CD14-positive monocyte (primary cell): Measurements from ENCODE around the gene CTSS. TPM values are rescaled to one million over a fixed set of nuclear protein-coding genes. Genes with fewer than 3 reads are reported as not detected.

ENCODE experiments used
- DNase-seq, 3 donors: peaks; one replicate each; pipeline ENCODE4 v3.0.0-alpha.2; 2011 to 2022
- H2AFZ ChIP-seq: 2 replicates; pipeline ENCODE4 v1.6.0; 2012; ENCODE audit warnings: mild to moderate bottlenecking, low read depth, low read length, inconsistent platforms; ENCODE audit not compliant: insufficient read depth, poor library complexity, severe bottlenecking
- H3K27ac ChIP-seq, 2 donors: 1 replicate in 1 of 2; 2 replicates in 1 of 2; pipeline ENCODE4 v1.5.1; 2012 to 2013; ENCODE audit warnings: low read length in 2 of 2, control low read depth in 1 of 2, inconsistent platforms in 1 of 2, low read depth in 1 of 2, mild to moderate bottlenecking in 1 of 2
- H3K27me3 ChIP-seq, 2 donors: one replicate each; pipeline versions ENCODE4 v1.6.0 to v1.6.1; 2011 to 2013; ENCODE audit warnings: low read length in 2 of 2; ENCODE audit not compliant: control insufficient read depth in 2 of 2, insufficient read depth in 2 of 2
- H3K36me3 ChIP-seq, 2 donors: replicated peaks in 1 of 2; 1 replicate in 1 of 2; 2 replicates in 1 of 2; pipeline versions ENCODE4 v1.5.1 to v1.6.1; 2012 to 2013; ENCODE audit warnings: low read length in 2 of 2, control low read depth in 1 of 2, inconsistent platforms in 1 of 2, mild to moderate bottlenecking in 1 of 2; ENCODE audit not compliant: insufficient read depth in 2 of 2, control insufficient read depth in 1 of 2
- H3K4me1 ChIP-seq, 2 donors: 1 replicate in 1 of 2; 2 replicates in 1 of 2; pipeline versions ENCODE4 v1.5.1 to v1.6.1; 2012 to 2013; ENCODE audit warnings: low read length in 2 of 2, control low read depth in 1 of 2, inconsistent platforms in 1 of 2, mild to moderate bottlenecking in 1 of 2, moderate library complexity in 1 of 2; ENCODE audit not compliant: insufficient read depth in 2 of 2, control insufficient read depth in 1 of 2
- H3K4me2 ChIP-seq: replicated peaks from 2 replicates; pipeline ENCODE3; 2012; ENCODE audit warnings: low read length, moderate library complexity, mild to moderate bottlenecking; ENCODE audit not compliant: poor library complexity, severe bottlenecking; ENCODE audit errors: extremely low read depth
- H3K4me3 ChIP-seq, 3 experiments: fragments of 200-600 bp in 1 of 3; sonication (generic) in 1 of 3; replicated peaks in 1 of 3; 1 replicate in 2 of 3; 2 replicates in 1 of 3; pipeline ENCODE4 v1.5.1; 2011 to 2013; ENCODE audit warnings: low read length in 3 of 3, mild to moderate bottlenecking in 3 of 3, control low read depth in 2 of 3, low read depth in 2 of 3, inconsistent platforms in 1 of 3, moderate library complexity in 1 of 3
- H3K79me2 ChIP-seq: 2 replicates; pipeline ENCODE4 v1.6.0; 2012; ENCODE audit warnings: mild to moderate bottlenecking, control low read depth, inconsistent platforms, low read length, moderate library complexity; ENCODE audit not compliant: insufficient read depth
- H3K9ac ChIP-seq: 2 replicates; pipeline ENCODE4 v1.6.0; 2017; ENCODE audit warnings: low read length, mild to moderate bottlenecking; ENCODE audit not compliant: insufficient read depth, poor library complexity, severe bottlenecking
- H3K9me3 ChIP-seq, 2 donors: replicated peaks in 1 of 2; 1 replicate in 1 of 2; 2 replicates in 1 of 2; pipeline versions ENCODE4 v1.5.1 to v1.6.1; 2012 to 2013; ENCODE audit warnings: low read length in 2 of 2, control low read depth in 1 of 2; ENCODE audit not compliant: control insufficient read depth in 1 of 2, insufficient read depth in 1 of 2
- H4K20me1 ChIP-seq: 2 replicates; pipeline ENCODE4 v1.6.0; 2012; ENCODE audit warnings: mild to moderate bottlenecking, low read length, control low read depth, moderate library complexity; ENCODE audit not compliant: insufficient read depth
- H3K27ac Mint-ChIP-seq, 7 donors: one replicate each; pipeline ENCODE4 v1.8.0; 2020; ENCODE audit warnings: mild to moderate bottlenecking in 7 of 7, mixed read lengths in 7 of 7, moderate library complexity in 6 of 7, inconsistent platforms in 2 of 7
- H3K27me3 Mint-ChIP-seq, 3 donors: one replicate each; pipeline ENCODE4 v1.8.0; 2021 to 2022; ENCODE audit warnings: low read depth in 3 of 3, mild to moderate bottlenecking in 3 of 3, mixed read lengths in 3 of 3, moderate library complexity in 3 of 3, inconsistent platforms in 1 of 3
- H3K36me3 Mint-ChIP-seq, 2 donors: one replicate each; pipeline ENCODE4 v1.8.0; 2020; ENCODE audit warnings: mixed read lengths in 2 of 2, inconsistent platforms in 1 of 2, mild to moderate bottlenecking in 1 of 2
- H3K4me1 Mint-ChIP-seq: one replicate; pipeline ENCODE4 v1.8.0; 2020; ENCODE audit warnings: mild to moderate bottlenecking, mixed read lengths
- H3K4me3 Mint-ChIP-seq, 2 donors: one replicate each; pipeline ENCODE4 v1.8.0; 2020; ENCODE audit warnings: mild to moderate bottlenecking in 2 of 2, mixed read lengths in 2 of 2, moderate library complexity in 1 of 2
- H3K9me3 Mint-ChIP-seq, 7 donors: one replicate each; pipeline ENCODE4 v1.8.0; 2020 to 2022; ENCODE audit warnings: mixed read lengths in 7 of 7, mild to moderate bottlenecking in 6 of 7, moderate library complexity in 6 of 7, inconsistent platforms in 2 of 7
- WGBS: methylation state at CpG from one replicate; pipeline ENCODE4 v1.1.5; 2013; ENCODE audit warnings: missing lambda C conversion rate; ENCODE audit not compliant: insufficient coverage; 5-methylcytosine and 5-hydroxymethylcytosine counted together
- intact Hi-C, 2 donors: fragments of 100-400 bp; cut with micrococcal nuclease; formaldehyde crosslinking; loops; one replicate each; pipeline versions ENCODE4 v1.15.0 to v1.15.1; 2023
- polyA minus RNA-seq: library from RNA; depleted of rRNA, polyadenylated mRNA; stranded (reverse); fragments of >200 nt; gene quantifications from 2 replicates; pipeline ENCODE4 v1.2.3, GENCODE V29; 2012
- polyA plus RNA-seq, 3 donors: library from polyadenylated mRNA; depleted of rRNA in 1 of 3; unstranded in 2 of 3; stranded (reverse) in 1 of 3; fragments of 300-500 nt in 2 of 3; fragments of >200 nt in 1 of 3; fragmentation: Illumina TruSeq in 2 of 3; gene quantifications; 1 replicate in 2 of 3; 2 replicates in 1 of 3; pipeline ENCODE4 v1.2.3, GENCODE V29; 2012 to 2021
- total RNA-seq, 12 experiments: library from RNA in 1 of 12; stranded (reverse) in 1 of 12; fragments of 120-200 nt in 1 of 12; gene quantifications; one replicate each; pipeline ENCODE4 v1.2.4 and lab custom pipeline; 2013 to 2026; ENCODE audit warnings: mixed read lengths in 6 of 12, inconsistent platforms in 1 of 12
- TF ChIP-seq, protein P1 (sequence below): fragments of 200-600 bp; IDR thresholded peaks from one replicate; pipeline ENCODE4 v1.8.0; 2022; ENCODE audit warnings: antibody characterized with exemption, mild to moderate bottlenecking

CTSS gene
- total RNA-seq (2013) = 6,903 TPM
- 1,000 to 10,000 TPM; 2,349 to 6,327 (median 5,201) TPM for polyA plus RNA-seq
- polyA minus RNA-seq = 1,649 and 2,521 TPM in 2 replicates
- 924 to 4,495 (median 3,652) reads per million in 11 experiments for total RNA-seq (lab: John Stamatoyannopoulos, UW)

DNA sequence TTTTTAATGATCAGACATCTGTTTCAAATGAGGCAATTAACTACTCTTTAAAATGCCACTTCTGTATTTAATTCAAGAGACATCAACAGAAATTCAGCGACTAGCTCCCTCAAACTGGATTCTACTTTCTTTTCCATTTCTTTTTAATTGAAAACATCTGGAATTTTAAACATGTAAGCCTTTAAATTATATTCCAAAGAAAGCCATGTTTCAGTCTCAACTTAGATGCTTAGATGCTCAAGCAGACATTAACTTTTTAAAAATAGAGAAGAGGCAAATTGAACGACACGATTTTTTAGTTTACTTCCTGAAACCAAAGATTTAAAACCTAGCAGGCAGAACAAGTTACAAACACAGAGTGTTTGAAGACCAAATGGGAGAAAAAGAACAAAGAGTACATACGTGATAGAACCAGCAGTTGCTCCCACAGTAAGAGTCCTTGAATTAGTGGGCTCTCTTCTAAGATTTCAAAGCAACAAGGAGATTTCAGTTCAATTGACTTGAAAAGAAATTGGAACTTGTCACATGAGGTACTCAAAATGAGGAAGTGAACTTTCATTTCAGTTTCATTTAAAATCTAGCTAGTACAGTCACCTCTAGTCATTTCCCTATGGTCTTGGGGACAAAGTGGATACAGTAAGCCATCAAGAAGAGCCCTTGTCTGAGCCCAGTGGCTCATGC is at the start of gene CTSS:
Gene CTSS, minus strand, starts transcription at position 483 of the 681 bp plus-strand sequence. CDS start 1,015 bp downstream, outside the sequence.
- Mint-ChIP-seq H3K36me3 (peaks cover 31 to 41% of the 10 kb centered on the region in 2 donors), H3K4me1 (peaks cover 37% of the 10 kb centered on the region), H3K4me3 (peak within 1 kb of the TSS; percentile 97 to 100), H3K9me3 (peaks cover 0 to 10% (median 1%) of the 10 kb centered on the region in 7 donors), H3K27ac (peak within 1 kb of the TSS; percentile 95 to 99 (median 98)), H3K27me3 (peaks cover 0 to 5% (median 0%) of the 10 kb centered on the region in 3 donors)
- intact Hi-C loops = loop anchor here in 1 of 2 donors (10.0 kb wide), 2 partner anchors 159 to 209 kb away; partner anchors contain the start of genes CERS2 and SETDB1
- DNase-seq = peak; percentile 82 to 93 (median 92)
- H3K27ac ChIP-seq = peak within 1 kb of the TSS; percentile 70 to 96
- H3K79me2 ChIP-seq = peaks cover 73% of the 10 kb centered on the region
- H2AFZ ChIP-seq = peak within 1 kb of the TSS; percentile 78
- H3K4me1 ChIP-seq = peaks cover 22 to 48% of the 10 kb centered on the region in 2 donors
- no peaks in the 10 kb centered on the region for H3K27me3 ChIP-seq
- no peaks in the 10 kb centered on the region for H3K9me3 ChIP-seq
- TF ChIP-seq, protein P1, sequence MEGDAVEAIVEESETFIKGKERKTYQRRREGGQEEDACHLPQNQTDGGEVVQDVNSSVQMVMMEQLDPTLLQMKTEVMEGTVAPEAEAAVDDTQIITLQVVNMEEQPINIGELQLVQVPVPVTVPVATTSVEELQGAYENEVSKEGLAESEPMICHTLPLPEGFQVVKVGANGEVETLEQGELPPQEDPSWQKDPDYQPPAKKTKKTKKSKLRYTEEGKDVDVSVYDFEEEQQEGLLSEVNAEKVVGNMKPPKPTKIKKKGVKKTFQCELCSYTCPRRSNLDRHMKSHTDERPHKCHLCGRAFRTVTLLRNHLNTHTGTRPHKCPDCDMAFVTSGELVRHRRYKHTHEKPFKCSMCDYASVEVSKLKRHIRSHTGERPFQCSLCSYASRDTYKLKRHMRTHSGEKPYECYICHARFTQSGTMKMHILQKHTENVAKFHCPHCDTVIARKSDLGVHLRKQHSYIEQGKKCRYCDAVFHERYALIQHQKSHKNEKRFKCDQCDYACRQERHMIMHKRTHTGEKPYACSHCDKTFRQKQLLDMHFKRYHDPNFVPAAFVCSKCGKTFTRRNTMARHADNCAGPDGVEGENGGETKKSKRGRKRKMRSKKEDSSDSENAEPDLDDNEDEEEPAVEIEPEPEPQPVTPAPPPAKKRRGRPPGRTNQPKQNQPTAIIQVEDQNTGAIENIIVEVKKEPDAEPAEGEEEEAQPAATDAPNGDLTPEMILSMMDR = no peak
- no CpG with 5 or more reads among the region's 4 CpGs for WGBS
- H3K9ac ChIP-seq = peak within 1 kb of the TSS; percentile 83
- peaks cover 35% of the 10 kb centered on the region for H4K20me1 ChIP-seq
- peaks cover 31 to 37% of the 10 kb centered on the region in 2 donors for H3K36me3 ChIP-seq
- H3K4me3 ChIP-seq = peak within 1 kb of the TSS; percentile 96 to 100 (median 99)
- peak within 1 kb of the TSS; percentile 90 for H3K4me2 ChIP-seq

- 78% methylated on average over 5 of the region's 5 CpGs for WGBS
- no peak overlapping the region for H3K4me3 Mint-ChIP-seq
- peaks cover 0 to 2% (median 0%) of the 10 kb centered on the region in 3 donors for H3K27me3 Mint-ChIP-seq
- H3K4me1 ChIP-seq = peaks cover 14 to 20% of the 10 kb centered on the region in 2 donors
- intact Hi-C loops = loop anchor here (1.0 to 2.0 kb wide), 2 partner anchors 53 to 54 kb away; no protein-coding TSS in a partner anchor
- H3K4me3 ChIP-seq = no peak overlapping the region
- H3K27ac ChIP-seq = no peak overlapping the region
- H4K20me1 ChIP-seq = peaks cover 12% of the 10 kb centered on the region
- DNase-seq = peak; percentile 56 to 68 (median 68)
- peak overlapping the region; percentile 10 for H3K4me2 ChIP-seq
- peaks cover 9% of the 10 kb centered on the region for H3K4me1 Mint-ChIP-seq
- peaks cover 32 to 45% of the 10 kb centered on the region in 2 donors for H3K36me3 Mint-ChIP-seq
- H3K9me3 Mint-ChIP-seq = no peaks in the 10 kb centered on the region
- no peak overlapping the region for H3K27ac Mint-ChIP-seq
- peaks cover 74 to 84% of the 10 kb centered on the region in 2 donors for H3K36me3 ChIP-seq
- H3K27me3 ChIP-seq = no peaks in the 10 kb centered on the region
- TF ChIP-seq, protein P1 = peak; percentile 84
- H3K9me3 ChIP-seq = no peaks in the 10 kb centered on the region
- H3K79me2 ChIP-seq = peaks cover 14% of the 10 kb centered on the region
- no peak overlapping the region for H2AFZ ChIP-seq
- H3K9ac ChIP-seq = no peak overlapping the region
These were observed 47.6 kb upstream of the CTSS start for GRCh38 chr1:150813028-150813707.
